ENCODE data around the gene HOXC11.

HOXC11 gene

DNA sequence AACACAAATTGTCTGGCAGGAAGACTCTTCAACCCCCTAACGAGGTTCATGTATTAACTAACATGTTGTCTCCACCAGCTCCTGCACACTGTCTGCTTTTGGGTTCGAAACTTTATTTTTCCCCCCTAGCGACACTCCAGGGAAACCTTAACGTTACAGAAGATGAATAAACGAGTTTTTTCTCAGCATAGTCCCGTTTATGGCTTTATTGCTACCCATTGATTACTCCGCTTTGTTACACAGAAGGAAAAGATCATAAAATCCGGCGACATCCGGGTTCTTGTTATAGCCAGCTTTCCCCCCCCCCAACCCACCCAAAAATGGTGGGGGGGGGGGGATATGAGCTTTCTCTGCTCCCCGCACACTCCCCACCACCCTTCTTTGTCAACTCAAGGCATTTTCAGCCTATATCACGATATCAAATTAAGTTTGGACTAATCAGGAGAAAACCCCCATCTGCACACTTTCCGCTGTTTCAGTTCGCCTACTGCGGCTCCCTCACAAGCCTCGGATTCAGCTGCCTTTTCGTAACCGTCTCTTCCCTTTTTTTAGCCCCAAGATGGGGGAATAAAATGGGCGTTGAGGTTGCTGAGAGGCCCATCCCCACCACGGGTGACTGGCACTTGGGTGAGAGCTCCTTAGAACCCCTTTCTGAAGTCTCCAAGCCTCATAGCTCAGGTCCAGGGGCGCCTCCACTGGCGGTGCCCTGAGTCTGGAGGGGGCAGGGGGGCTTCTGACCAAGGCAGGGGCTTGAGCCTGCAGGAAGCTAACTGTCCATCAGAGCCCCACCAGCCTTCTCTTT lies 53.9 kb downstream of the HOXC11 start:
- no peak for DNase-seq

All from activated CD4-positive, alpha-beta T cell treated with anti-CD3 and anti-CD28 coated beads for 4 hours (primary cell).